HG02642 (cell line): ENCODE measurements around the gene MAPK13.
"Not testable (repeated sequence)": the region's sequence is repeated elsewhere in the genome, so short reads cannot be mapped to it uniquely, and the experiment has no call there.

Experiments used
- ATAC-seq: cut with Tn5 transposase; IDR thresholded peaks from one replicate; pipeline ENCODE4 v1.9.1; 2021; ENCODE audit warnings: mild to moderate bottlenecking; ENCODE audit not compliant: unreplicated experiment, poor library complexity

The MAPK13 gene

GRCh38 chr6:36126553-36127458 lies 3.5 kb upstream of the MAPK13 start:
- no peak for ATAC-seq

- ATAC-seq = no peak
These were observed 2.8 kb upstream of the MAPK13 start for GRCh38 chr6:36127462-36128016.

- no peak for ATAC-seq
These were observed 2.2 kb upstream of the MAPK13 start for GRCh38 chr6:36128073-36128472.

- ATAC-seq = no peak
These were observed 1.5 kb upstream of the MAPK13 start for GRCh38 chr6:36128793-36129192.

GRCh38 chr6:36129334-36129733 lies 979 bp upstream of the MAPK13 start:
- not testable (repeated sequence) for ATAC-seq

GRCh38 chr6:36130667-36131510 lies 576 bp downstream of the MAPK13 start:
- ATAC-seq = peak; percentile 36

- peak; percentile 82 for ATAC-seq
These were observed 1.4 kb downstream of the MAPK13 start for GRCh38 chr6:36131511-36132245.

GRCh38 chr6:36132246-36132895 lies 2.1 kb downstream of the MAPK13 start:
- ATAC-seq = no peak

GRCh38 chr6:36133148-36133547 lies 2.8 kb downstream of the MAPK13 start:
- no peak for ATAC-seq

- no peak for ATAC-seq
These were observed 3.6 kb downstream of the MAPK13 start for GRCh38 chr6:36133912-36134311.

- ATAC-seq = no peak
These were observed 4.9 kb downstream of the MAPK13 start for GRCh38 chr6:36135053-36135731.

GRCh38 chr6:36136034-36136433 lies 5.7 kb downstream of the MAPK13 start:
- ATAC-seq = no peak

- no peak for ATAC-seq
These were observed 6.2 kb downstream of the MAPK13 start for GRCh38 chr6:36136551-36136950.

GRCh38 chr6:36138667-36139066 lies 8.4 kb downstream of the MAPK13 start:
- no peak for ATAC-seq

- ATAC-seq = no peak
These were observed 9.1 kb downstream of the MAPK13 start for GRCh38 chr6:36139431-36139830.

- no peak for ATAC-seq
These were observed 9.8 kb downstream of the MAPK13 start for GRCh38 chr6:36139991-36140710.

GRCh38 chr6:36141091-36141490 lies 10.8 kb downstream of the MAPK13 start:
- ATAC-seq = no peak

GRCh38 chr6:36141961-36142360 lies 11.6 kb downstream of the MAPK13 start:
- ATAC-seq = no peak
